BJ (cell line): ENCODE data around the gene PCDH9. TPM values are rescaled to one million over a fixed set of nuclear protein-coding genes. Genes with fewer than 3 reads are reported as not detected.

Experiments used
- CTCF ChIA-PET: fragments of 350-600 bp; formaldehyde crosslinking; extraction: SDS; loops from one replicate; lab custom pipeline; 2021; ENCODE audit warnings: antibody characterized with exemption, inconsistent platforms; lab: Yijun Ruan, JAX
- POLR2A ChIA-PET: fragments of 300-600 bp; sonication (Branson Sonifier 250); formaldehyde crosslinking; extraction: SDS; loops from one replicate; lab custom pipeline; 2021; ENCODE audit warnings: antibody characterized with exemption; lab: Charles Lee
- DNase-seq: peaks from one replicate; pipeline ENCODE4 v3.0.0-alpha.2; 2011; ENCODE audit warnings: low read depth
- H3K27me3 ChIP-seq: 2 replicates; pipeline ENCODE4 v1.6.0; 2011; ENCODE audit warnings: low read length; ENCODE audit not compliant: control insufficient read depth, insufficient read depth
- H3K36me3 ChIP-seq: 2 replicates; pipeline ENCODE4 v1.5.1; 2011; ENCODE audit warnings: low read length; ENCODE audit not compliant: control insufficient read depth, insufficient read depth
- H3K4me3 ChIP-seq: 2 replicates; pipeline ENCODE4 v1.5.1; 2011; ENCODE audit warnings: low read depth, mild to moderate bottlenecking, control low read depth, low read length
- CTCF ChIP-seq: IDR thresholded peaks from 2 replicates; pipeline ENCODE4 v1.5.1; 2011; ENCODE audit warnings: low read depth, mild to moderate bottlenecking, control low read depth, inconsistent platforms, low read length, moderate library complexity; ENCODE audit not compliant: insufficient read depth
- polyA plus RNA-seq: library from polyadenylated mRNA; depleted of rRNA; stranded (reverse); fragments of >200 nt; gene quantifications from 2 replicates; pipeline ENCODE4 v1.2.3, GENCODE V29; 2011

PCDH9 gene
- polyA plus RNA-seq, 1 experiment, result 2.3 TPM

- TF ChIP-seq CTCF, result no peak
- DNase-seq, result no peak
- H3K4me3 ChIP-seq, result no peak overlapping the region
- no peaks in the 10 kb centered on the region for H3K36me3 ChIP-seq
- ChIA-PET POLR2A (no interaction called here), CTCF (no interaction called here)
- H3K27me3 ChIP-seq, result no peaks in the 10 kb centered on the region
These were observed 43.1 kb downstream of the PCDH9 start for GRCh38 chr13:67186995-67187569.

DNA sequence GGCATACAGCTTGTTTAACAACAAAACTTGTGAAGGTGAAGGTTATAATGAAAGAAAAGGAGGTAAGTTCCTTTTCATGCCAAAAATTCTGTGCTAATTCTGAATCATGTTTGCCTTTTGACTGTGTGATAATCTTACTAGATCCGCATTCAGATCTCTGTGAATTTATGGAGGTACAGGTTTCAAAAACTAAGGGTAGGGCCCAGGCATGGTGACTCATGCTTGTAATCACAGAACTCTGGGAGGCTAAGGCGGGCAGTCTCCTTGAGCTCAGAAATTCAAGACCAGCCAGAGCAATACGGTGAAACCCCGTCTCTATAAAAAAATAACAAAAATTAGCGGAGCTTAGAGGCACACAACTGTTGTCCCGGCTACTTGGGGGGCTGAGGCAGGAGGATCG is 45.9 kb downstream of the PCDH9 start:
- POLR2A ChIA-PET, result no interaction called here
- no peak for DNase-seq
- CTCF ChIA-PET, result no interaction called here

DNA sequence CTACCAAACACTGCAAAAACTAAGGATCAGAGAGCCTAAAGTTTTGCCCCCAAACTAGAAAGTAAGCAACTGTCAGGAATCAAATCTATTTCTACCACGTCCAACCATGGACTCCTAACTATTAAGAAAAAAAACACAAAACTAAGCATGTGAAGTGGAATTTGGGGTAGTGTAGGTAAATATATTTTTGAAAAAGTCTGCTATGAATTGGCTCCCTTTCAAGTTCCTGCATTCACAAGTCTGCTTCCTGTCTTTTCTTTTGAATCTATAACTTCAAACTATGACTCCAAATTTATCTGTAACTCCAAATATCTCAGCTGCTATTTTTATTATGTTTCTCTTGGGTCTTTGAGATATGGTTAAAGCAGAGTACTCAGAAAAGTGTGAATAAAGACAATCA is 47.0 kb downstream of the PCDH9 start:
- Histone ChIP-seq H3K36me3 (no peaks in the 10 kb centered on the region), H3K4me3 (no peak overlapping the region), H3K27me3 (no peaks in the 10 kb centered on the region)
- TF ChIP-seq CTCF, result no peak
- ChIA-PET CTCF (no interaction called here), POLR2A (no interaction called here)
- no peak for DNase-seq

More for the DNA sequence above, 45.9 kb downstream of the PCDH9 start:
- no peak overlapping the region for H3K4me3 ChIP-seq
- TF ChIP-seq CTCF, result no peak
- no peaks in the 10 kb centered on the region for H3K36me3 ChIP-seq
- no peaks in the 10 kb centered on the region for H3K27me3 ChIP-seq

DNA sequence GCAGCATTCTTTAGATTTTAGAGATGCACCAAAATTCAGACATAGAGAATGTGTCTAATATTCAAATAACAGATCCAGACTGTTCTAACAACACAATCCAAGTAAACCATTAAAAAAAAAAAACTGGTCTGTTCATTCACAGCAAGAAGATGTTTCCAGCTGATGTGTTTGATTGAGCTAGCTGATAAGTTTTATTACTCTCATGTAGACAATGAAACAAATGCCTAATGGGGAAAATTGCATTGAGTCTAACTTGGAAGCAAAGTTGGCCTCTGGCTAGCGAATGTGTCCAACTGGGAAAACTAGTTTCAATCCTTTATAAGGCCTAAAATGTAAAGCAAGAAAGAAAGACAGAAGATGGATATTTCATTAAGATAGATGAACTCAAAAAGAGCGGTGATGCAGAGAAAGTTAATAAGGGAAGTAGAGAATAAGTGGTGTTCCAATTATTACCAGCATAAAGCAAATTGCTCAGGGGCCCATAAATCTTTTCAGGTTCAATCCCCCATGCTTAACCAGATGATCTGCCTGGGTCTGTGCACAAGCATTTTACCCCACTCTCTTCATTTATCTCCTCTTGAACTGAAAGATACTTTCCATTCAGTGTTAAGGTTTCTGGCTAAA is 54.2 kb downstream of the PCDH9 start:
- DNase-seq, result no peak
- Histone ChIP-seq H3K27me3 (no peaks in the 10 kb centered on the region), H3K36me3 (no peaks in the 10 kb centered on the region), H3K4me3 (no peak overlapping the region)
- TF ChIP-seq CTCF, result no peak
- ChIA-PET CTCF (no interaction called here), POLR2A (no interaction called here)

GRCh38 chr13:67168384-67168783 is 61.8 kb downstream of the PCDH9 start:
- Histone ChIP-seq H3K27me3 (no peaks in the 10 kb centered on the region), H3K36me3 (no peaks in the 10 kb centered on the region), H3K4me3 (no peak overlapping the region)
- DNase-seq, result no peak
- ChIA-PET POLR2A (no interaction called here), CTCF (no interaction called here)
- TF ChIP-seq CTCF, result no peak
